SK-N-SH treated with all-trans-retinoic acid at 6 μM for 48 hours (cell line): ENCODE measurements around the gene STOX1.

Source experiments
- ARNTL ChIP-seq: fragments of 450-650 bp; formaldehyde crosslinking; IDR thresholded peaks from 2 replicates; pipeline ENCODE4 v1.5.0; 2020; ENCODE audit warnings: low read depth, mild to moderate bottlenecking, moderate library complexity, borderline replicate concordance
- BACH2 ChIP-seq: fragments of 250-450 bp; sonication (Bioruptor Pico); IDR thresholded peaks from 2 replicates; pipeline ENCODE4 v1.9.0; 2021; ENCODE audit warnings: mild to moderate bottlenecking, borderline replicate concordance
- CSDC2 ChIP-seq: fragments of 250-450 bp; sonication (Bioruptor Pico); IDR thresholded peaks from 2 replicates; pipeline ENCODE4 v1.5.0; 2020; ENCODE audit warnings: mild to moderate bottlenecking, moderate library complexity
- ESRRG ChIP-seq: fragments of 250-450 bp; sonication (Bioruptor Pico); IDR thresholded peaks from 2 replicates; pipeline ENCODE4 v1.6.1; 2021; ENCODE audit warnings: mild to moderate bottlenecking
- PATZ1 ChIP-seq: fragments of 250-450 bp; sonication (Bioruptor Pico); IDR thresholded peaks from 2 replicates; pipeline ENCODE4 v1.8.0; 2020; ENCODE audit warnings: mild to moderate bottlenecking, moderate library complexity, borderline replicate concordance
- RARB ChIP-seq: fragments of 250-450 bp; sonication (Bioruptor Pico); IDR thresholded peaks from 2 replicates; pipeline ENCODE4 v1.8.0; 2021; ENCODE audit warnings: mild to moderate bottlenecking, moderate library complexity
- ZFP30 ChIP-seq: fragments of 450-650 bp; formaldehyde crosslinking; IDR thresholded peaks from 2 replicates; pipeline ENCODE4 v1.5.0; 2022; ENCODE audit warnings: mild to moderate bottlenecking, moderate library complexity
- ZNF565 ChIP-seq: fragments of 450-650 bp; formaldehyde crosslinking; conservative IDR thresholded peaks from 2 replicates; pipeline ENCODE4 v1.5.0; 2020; ENCODE audit warnings: low read depth, mild to moderate bottlenecking, moderate library complexity

DNA sequence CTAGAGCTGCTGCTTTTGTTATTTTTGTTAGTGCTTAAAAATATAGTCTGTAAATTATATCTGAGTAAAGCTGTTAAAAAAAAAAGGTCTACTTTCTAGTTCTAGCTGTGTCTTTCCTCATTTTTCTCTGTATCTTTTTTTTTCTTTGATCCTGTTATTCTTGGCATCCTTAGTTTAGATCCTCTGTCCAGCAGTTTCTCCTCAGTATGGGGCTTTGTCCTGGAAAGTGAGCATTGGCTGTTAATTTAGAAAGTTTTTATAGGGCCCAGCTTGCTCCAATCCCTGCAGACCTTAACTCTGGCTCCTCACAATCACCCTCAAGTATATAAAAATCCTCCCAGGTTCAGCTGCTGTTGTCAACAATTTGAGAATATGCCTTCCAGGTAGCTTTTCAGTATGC is 97.3 kb downstream of the STOX1 start:
- no peak for TF ChIP-seq ARNTL (CRISPR knock-in tag)
- TF ChIP-seq ZNF565 (CRISPR knock-in tag) = no peak
- no peak for TF ChIP-seq CSDC2 (CRISPR knock-in tag)
- no peak for TF ChIP-seq ESRRG (CRISPR knock-in tag)
- TF ChIP-seq PATZ1 (CRISPR knock-in tag) = no peak
- TF ChIP-seq ZFP30 (CRISPR knock-in tag) = no peak
- no peak for TF ChIP-seq BACH2 (CRISPR knock-in tag)
- TF ChIP-seq RARB = no peak
